ENCODE measurements around the gene TADA2A.

The TADA2A gene

DNA sequence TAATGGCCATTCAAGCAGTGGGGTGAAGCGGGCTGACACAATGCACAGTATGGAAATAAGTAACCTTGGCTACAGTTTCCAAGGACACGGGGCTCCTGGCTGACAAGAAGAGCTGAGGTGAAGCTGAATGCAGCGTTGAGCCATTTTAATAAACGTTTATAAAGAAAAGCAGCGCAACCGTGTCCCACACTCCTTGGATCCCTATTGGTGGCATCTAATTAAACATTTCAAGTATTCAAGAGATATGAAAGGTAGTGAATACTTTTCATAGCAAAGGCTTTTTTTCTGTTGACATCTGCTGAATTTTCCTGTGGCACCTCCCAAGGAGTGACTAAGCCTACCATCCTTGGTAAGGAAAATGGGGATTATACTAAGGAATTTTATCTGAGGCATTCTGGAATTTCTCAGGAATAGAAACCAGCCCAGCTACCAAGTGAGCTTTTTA, 109.5 kb downstream of the TADA2A start:
- H3K27ac ChIP-seq: peak overlapping the region; percentile 33
- no peak for DNase-seq (ENCODE audit: low read depth, low spot score)

DNA sequence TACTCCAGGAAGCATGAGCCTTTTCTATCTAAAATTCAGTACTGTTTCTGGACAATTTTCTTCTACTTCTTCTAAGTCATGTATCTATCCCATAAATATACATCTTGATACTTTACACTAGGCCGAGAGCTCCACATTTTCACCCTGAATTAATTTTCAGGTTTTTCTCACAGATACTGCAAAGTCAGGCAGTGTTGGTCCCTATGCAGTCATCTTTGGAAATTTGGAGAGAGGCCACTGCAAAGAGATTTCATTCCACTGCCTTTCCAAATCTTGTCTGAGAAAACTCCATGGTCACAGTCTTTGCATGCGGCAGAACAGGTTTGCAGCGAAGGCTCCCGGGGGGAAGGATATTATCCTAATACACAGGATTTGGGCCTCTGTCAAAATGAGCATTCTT, 111.2 kb downstream of the TADA2A start:
- H3K27ac ChIP-seq: no peak overlapping the region
- DNase-seq (ENCODE audit: low read depth, low spot score): no peak

DNA sequence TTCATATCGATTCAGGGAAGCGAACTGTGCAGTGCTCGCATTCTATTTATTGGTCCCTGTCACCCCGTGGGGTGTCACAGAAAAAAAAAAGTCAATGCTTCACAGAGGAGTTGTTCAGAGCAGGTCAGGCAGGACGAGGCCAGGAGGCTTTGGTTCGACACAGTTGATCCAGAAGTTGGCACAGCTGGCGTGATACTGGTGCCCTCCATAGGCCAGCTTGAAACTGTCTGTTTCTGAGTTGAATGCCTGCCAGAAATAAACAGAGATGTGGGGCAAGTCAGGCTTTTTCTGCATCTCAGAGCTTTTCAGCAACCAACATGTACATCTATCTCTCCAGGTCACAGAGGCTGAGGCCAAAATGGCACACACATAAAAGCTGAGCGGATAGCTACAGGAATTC, 112.1 kb downstream of the TADA2A start:
- DNase-seq (ENCODE audit: low read depth, low spot score): no peak
- H3K27ac ChIP-seq: no peak overlapping the region

DNA sequence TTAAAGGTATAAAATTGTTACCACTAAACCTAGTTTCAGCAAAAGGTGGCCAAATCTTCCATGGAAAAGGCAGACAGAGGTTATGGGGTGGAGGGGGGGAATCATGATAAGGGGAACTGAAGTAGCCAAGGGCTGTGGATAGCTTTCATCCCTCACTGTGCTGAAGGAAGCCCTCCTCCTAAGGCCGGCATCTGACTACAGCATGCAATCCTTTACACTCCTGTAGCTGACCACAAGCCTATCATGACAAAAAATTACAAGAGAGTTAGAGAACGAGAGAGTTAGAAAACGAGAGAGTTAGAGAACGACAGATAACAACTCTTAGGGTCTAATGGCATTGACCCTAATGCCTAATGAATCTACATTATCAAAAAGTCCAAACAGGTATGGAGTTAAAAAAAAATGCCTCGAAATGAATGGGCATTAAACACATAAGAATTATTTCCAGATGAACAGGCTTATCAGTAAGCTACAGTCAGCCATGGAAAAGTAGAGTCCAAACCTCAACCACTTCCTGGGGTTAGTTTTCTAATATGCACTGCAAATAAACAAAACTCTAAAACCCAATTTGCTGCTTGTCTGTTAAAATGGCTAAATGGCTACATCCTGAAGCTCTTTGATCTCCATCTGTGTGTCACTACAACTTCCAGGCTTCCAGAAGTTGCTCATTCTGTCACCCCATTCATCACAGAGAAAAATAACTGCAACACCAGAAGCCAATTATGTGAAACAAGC, 112.7 kb downstream of the TADA2A start:
- DNase-seq (ENCODE audit: low read depth, low spot score): no peak
- H3K27ac ChIP-seq: no peak overlapping the region

DNA sequence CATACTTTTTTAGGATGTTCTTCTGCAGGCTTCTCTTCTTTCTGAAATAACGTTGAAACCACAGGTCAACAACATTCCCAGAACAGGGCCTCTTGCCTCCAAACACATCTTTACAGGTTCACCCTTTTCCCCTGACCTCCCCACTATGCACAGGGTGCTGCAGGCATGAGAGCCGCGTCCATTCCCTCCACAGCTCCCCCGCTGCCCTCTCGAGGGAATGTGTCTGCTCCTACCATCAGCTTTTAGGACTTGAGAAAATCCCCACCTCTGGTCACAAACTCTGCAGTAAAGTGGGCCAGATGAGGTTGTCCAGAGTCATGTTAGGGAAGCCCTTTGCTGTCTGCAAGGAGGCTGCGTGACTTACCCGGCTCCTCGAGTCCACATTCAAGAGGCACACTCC, 113.5 kb downstream of the TADA2A start:
- H3K27ac ChIP-seq: no peak overlapping the region
- DNase-seq (ENCODE audit: low read depth, low spot score): no peak

DNA sequence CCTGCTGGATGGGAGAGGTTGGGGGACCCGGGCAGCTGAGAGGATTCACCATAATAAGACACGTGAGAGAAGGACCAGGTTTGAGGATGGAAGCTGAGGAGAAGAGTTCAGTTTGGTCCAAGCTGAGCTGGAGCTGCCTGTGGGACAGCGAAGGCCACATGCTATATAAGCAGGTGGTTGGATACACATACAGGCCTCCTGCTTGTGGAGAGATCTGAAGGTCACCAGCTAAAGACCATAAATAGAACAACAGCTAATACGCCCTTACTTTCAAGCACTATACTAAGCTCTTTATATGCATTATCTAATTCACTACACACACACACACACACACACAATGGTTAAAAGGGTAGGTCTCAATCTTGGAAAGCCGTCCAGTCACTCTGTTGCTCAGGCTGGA, 115.1 kb downstream of the TADA2A start:
- H3K27ac ChIP-seq: no peak overlapping the region
- DNase-seq (ENCODE audit: low read depth, low spot score): no peak

DNA sequence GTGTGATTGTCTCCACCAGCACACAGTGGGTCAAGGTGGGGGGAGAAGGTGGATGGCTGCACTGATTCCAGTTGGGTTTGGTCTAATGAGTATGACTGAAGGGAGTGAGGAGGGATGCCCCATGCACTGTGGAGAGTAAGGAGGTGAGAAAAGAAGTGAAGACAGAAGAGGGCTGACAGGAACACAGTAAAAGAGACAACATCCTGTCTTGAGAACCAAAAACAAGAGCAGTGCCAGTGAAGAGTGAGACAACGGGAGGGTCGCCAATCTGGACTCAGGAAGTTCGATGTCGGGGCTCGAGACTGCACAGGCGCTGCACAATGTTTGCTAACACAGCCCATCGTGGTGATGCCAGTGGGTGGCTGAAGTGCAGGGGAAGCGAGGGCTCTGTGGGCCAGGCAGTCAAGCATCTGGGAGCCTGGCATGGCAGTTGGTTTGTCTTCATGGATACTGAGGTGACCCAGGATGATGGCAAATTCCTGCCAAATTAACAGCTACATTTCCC, 117.1 kb downstream of the TADA2A start:
- no peak overlapping the region for H3K27ac ChIP-seq
- DNase-seq (ENCODE audit: low read depth, low spot score): no peak

DNA sequence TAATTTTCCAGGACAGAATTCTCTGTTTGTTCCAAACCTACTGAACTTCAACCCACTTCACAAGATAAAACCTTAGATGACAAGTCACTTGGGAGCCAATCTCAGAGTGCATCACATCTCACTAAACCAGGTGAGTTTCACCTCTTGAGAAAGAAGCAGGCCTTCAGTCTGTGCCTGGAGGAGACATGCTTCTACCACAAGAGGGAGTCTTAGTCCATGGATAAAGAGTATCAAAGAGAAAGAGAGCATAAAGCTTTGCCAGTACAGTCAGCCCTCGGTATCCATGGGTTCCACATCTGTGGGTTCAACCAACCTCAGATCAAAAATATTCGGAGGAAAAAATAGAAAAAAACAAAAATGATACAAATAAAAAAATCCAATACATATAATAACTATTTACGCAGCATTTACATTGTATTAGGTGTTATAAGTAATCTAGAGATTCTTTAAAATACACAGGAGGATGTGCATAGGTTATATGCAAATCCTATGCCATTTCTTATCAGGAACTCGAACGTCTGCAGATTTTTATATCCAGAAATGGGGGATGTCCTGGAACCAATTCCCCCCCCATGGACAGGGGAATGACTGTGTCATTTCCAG, 120.7 kb downstream of the TADA2A start:
- DNase-seq (ENCODE audit: low read depth, low spot score): peak; percentile 26

More for the DNA sequence above, 120.7 kb downstream of the TADA2A start:
- H3K27ac ChIP-seq: no peak overlapping the region

All from epithelial cell of prostate (primary cell).